ENCODE measurements around the gene KIF22. TPM values are rescaled to one million over a fixed set of nuclear protein-coding genes. Genes with fewer than 3 reads are reported as not detected.

Gene KIF22
- total and polyA plus RNA-seq, 9 of the 15 experiments (the other 6 are each of a cell fraction or from before 2014, with no cell fraction given), result 8.7 to 232 (median 131) TPM

GRCh38 chr16:29808219-29808900 is 17.8 kb downstream of the KIF22 start (continued):
- TF ChIP-seq MGA (IDR thresholded peaks at IDR 0.05) (peak; percentile 70), GTF2A2 (tag; IDR thresholded peaks at IDR 0.05) (no peak), USF2 (CRISPR knock-in tag; IDR thresholded peaks at IDR 0.05) (peak; percentile 49; the same call in 1 of the 2 replicates), THRAP3 (IDR thresholded peaks at IDR 0.05; ENCODE audit: borderline replicate concordance) (0 out of 2 replicates have a peak, but pooled peaks have one; percentile 58), MCM7 (IDR thresholded peaks at IDR 0.05) (no peak), ILK (tag; IDR thresholded peaks at IDR 0.05; ENCODE audit: borderline replicate concordance, low read depth) (no peak), ZNF518B (CRISPR knock-in tag; IDR thresholded peaks at IDR 0.05) (no peak), SMAD2 (IDR thresholded peaks at IDR 0.05; ENCODE audit: low read depth, low read length) (no peak)
- TF ChIP-seq, protein P1, sequence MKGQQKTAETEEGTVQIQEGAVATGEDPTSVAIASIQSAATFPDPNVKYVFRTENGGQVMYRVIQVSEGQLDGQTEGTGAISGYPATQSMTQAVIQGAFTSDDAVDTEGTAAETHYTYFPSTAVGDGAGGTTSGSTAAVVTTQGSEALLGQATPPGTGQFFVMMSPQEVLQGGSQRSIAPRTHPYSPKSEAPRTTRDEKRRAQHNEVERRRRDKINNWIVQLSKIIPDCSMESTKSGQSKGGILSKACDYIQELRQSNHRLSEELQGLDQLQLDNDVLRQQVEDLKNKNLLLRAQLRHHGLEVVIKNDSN (CRISPR knock-in tag; IDR thresholded peaks at IDR 0.05), result peak; percentile 59

All from K562 (cell line).